Mesendoderm (in vitro differentiated cells): ENCODE results near the gene APMAP.

ENCODE experiments used
- DNase-seq: peaks from one replicate; pipeline ENCODE4 v3.0.0; 2013
- H2AK5ac ChIP-seq: 2 replicates; pipeline ENCODE4 v1.6.1; 2013; ENCODE audit warnings: low read length, inconsistent platforms
- H2BK120ac ChIP-seq: 2 replicates; pipeline ENCODE4 v1.6.1; 2013; ENCODE audit warnings: low read depth, mild to moderate bottlenecking, low read length, moderate library complexity, mixed read lengths
- H2BK15ac ChIP-seq: replicated peaks from 2 replicates; pipeline ENCODE4 v1.6.1; 2013; ENCODE audit warnings: low read depth, mild to moderate bottlenecking, moderate library complexity
- H2BK5ac ChIP-seq: 2 replicates; pipeline ENCODE4 v1.6.1; 2013; ENCODE audit warnings: low read length, inconsistent platforms
- H3K18ac ChIP-seq: 2 replicates; pipeline ENCODE4 v1.6.1; 2013; ENCODE audit warnings: mild to moderate bottlenecking, low read length, mixed read lengths
- H3K23ac ChIP-seq: one replicate; pipeline ENCODE4 v1.6.1; 2013; ENCODE audit warnings: low read length
- H3K27ac ChIP-seq: 2 replicates; pipeline ENCODE4 v1.5.1; 2013; ENCODE audit warnings: low read depth, mild to moderate bottlenecking, inconsistent platforms, low read length, moderate library complexity
- H3K27me3 ChIP-seq: 2 replicates; pipeline ENCODE4 v1.6.1; 2013; ENCODE audit warnings: low read length, control low read depth, mild to moderate bottlenecking, inconsistent platforms; ENCODE audit not compliant: insufficient read depth, poor library complexity
- H3K36me3 ChIP-seq: 2 replicates; pipeline ENCODE4 v1.6.1; 2013; ENCODE audit warnings: low read length, inconsistent platforms; ENCODE audit not compliant: control insufficient read depth, insufficient read depth
- H3K4ac ChIP-seq: one replicate; pipeline ENCODE4 v1.6.1; 2013; ENCODE audit warnings: low read depth, mild to moderate bottlenecking, low read length, moderate library complexity
- H3K4me1 ChIP-seq: 2 replicates; pipeline ENCODE4 v1.6.1; 2013; ENCODE audit warnings: low read depth, low read length, inconsistent platforms; ENCODE audit not compliant: control insufficient read depth
- H3K4me2 ChIP-seq: 2 replicates; pipeline ENCODE4 v1.6.1; 2013; ENCODE audit warnings: low read length
- H3K4me3 ChIP-seq: 2 replicates; pipeline ENCODE4 v1.5.1; 2013; ENCODE audit warnings: mild to moderate bottlenecking, low read length
- H3K56ac ChIP-seq: one replicate; pipeline ENCODE4 v1.6.1; 2013; ENCODE audit warnings: low read length
- H3K79me1 ChIP-seq: 2 replicates; pipeline ENCODE4 v1.6.1; 2013; ENCODE audit warnings: low read length, inconsistent platforms
- H3K79me2 ChIP-seq: 2 replicates; pipeline ENCODE4 v1.6.1; 2013; ENCODE audit warnings: mild to moderate bottlenecking, low read length; ENCODE audit not compliant: control insufficient read depth, insufficient read depth
- H3K9ac ChIP-seq: 2 replicates; pipeline ENCODE4 v1.6.1; 2013; ENCODE audit warnings: low read length, inconsistent platforms
- H4K5ac ChIP-seq: one replicate; pipeline ENCODE4 v1.6.1; 2013; ENCODE audit warnings: low read length
- H4K8ac ChIP-seq: one replicate; pipeline ENCODE4 v1.6.1; 2013; ENCODE audit warnings: low read depth, mild to moderate bottlenecking, control low read depth, low read length, moderate library complexity
- WGBS: extraction: QIAGEN DNeasy Blood & Tissue Kit; methylation state at CpG from one replicate; pipeline ENCODE4 v1.1.7; 2013; ENCODE audit warnings: low lambda C conversion rate, missing lambda C conversion rate; ENCODE audit not compliant: insufficient coverage; ENCODE audit errors: extremely low coverage; 5-methylcytosine and 5-hydroxymethylcytosine counted together

Gene APMAP

GRCh38 chr20:25030007-25030648 lies 37.6 kb upstream of the APMAP start:
- Histone ChIP-seq H2BK120ac (no peak overlapping the region), H3K56ac (no peak overlapping the region), H2BK15ac (no peak overlapping the region), H2AK5ac (no peak overlapping the region), H3K18ac (no peak overlapping the region), H3K79me1 (no peaks in the 10 kb centered on the region), H4K8ac (no peak overlapping the region), H3K9ac (no peak overlapping the region), H3K36me3 (no peaks in the 10 kb centered on the region), H3K79me2 (no peaks in the 10 kb centered on the region), H3K4me3 (no peak overlapping the region), H3K4me2 (no peak overlapping the region), H4K5ac (no peak overlapping the region), H3K27ac (no peak overlapping the region), H3K27me3 (no peaks in the 10 kb centered on the region), H3K4me1 (no peaks in the 10 kb centered on the region), H3K23ac (no peak overlapping the region), H3K4ac (no peak overlapping the region), H2BK5ac (no peak overlapping the region)
- DNase-seq, result no peak
- WGBS, result no CpG with 5 or more reads among the region's 5 CpGs

DNA sequence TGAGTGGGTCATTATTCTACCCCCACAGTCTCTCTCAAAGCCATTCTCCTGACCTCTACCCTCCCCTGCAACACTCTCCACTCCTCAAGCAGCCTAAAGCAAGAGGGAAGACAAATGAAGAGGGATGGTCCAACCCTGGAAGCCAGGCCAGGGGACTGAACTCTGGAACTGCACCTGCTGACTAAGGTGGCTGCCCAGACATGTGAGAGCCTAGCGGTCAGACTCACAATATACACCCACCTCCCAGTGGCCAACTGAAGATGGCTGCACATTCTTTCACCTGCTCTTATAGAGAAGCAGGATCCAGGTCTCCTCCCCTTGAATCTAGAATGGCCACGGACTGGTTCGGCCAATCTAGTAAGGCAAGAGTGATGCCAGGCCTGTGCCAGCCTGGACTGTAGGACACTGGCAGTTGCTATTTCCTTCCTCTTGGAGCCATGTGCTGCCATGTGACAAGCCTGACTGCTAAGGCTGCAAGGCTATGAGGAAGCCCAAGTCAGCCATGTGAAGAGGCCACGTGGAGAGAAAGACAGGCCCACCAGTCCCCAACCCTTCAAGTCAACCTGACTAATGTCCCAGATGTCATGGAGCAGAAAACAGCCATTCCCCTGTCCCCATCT lies 33.5 kb upstream of the APMAP start:
- H3K9ac ChIP-seq, result no peak overlapping the region
- no peaks in the 10 kb centered on the region for H3K79me1 ChIP-seq
- H3K4ac ChIP-seq, result no peak overlapping the region
- H3K4me2 ChIP-seq, result no peak overlapping the region
- H3K79me2 ChIP-seq, result no peaks in the 10 kb centered on the region
- no peak overlapping the region for H2BK5ac ChIP-seq
- H2AK5ac ChIP-seq, result no peak overlapping the region
- H3K4me1 ChIP-seq, result no peaks in the 10 kb centered on the region
- no peak overlapping the region for H2BK120ac ChIP-seq
- no peak overlapping the region for H3K27ac ChIP-seq
- H3K36me3 ChIP-seq, result no peaks in the 10 kb centered on the region
- no peak overlapping the region for H4K5ac ChIP-seq
- no peak overlapping the region for H3K4me3 ChIP-seq
- H4K8ac ChIP-seq, result no peak overlapping the region
- WGBS, result no CpG with 5 or more reads among the region's 4 CpGs
- H3K27me3 ChIP-seq, result no peaks in the 10 kb centered on the region
- no peak overlapping the region for H2BK15ac ChIP-seq
- no peak for DNase-seq
- no peak overlapping the region for H3K56ac ChIP-seq
- no peak overlapping the region for H3K18ac ChIP-seq
- no peak overlapping the region for H3K23ac ChIP-seq

GRCh38 chr20:25025091-25025861 lies 32.7 kb upstream of the APMAP start:
- Histone ChIP-seq H4K8ac (no peak overlapping the region), H3K36me3 (no peaks in the 10 kb centered on the region), H2AK5ac (no peak overlapping the region), H3K4me3 (no peak overlapping the region), H3K9ac (no peak overlapping the region), H3K79me2 (no peaks in the 10 kb centered on the region), H3K23ac (no peak overlapping the region), H3K27me3 (no peaks in the 10 kb centered on the region), H2BK15ac (no peak overlapping the region), H2BK5ac (no peak overlapping the region), H4K5ac (no peak overlapping the region), H3K27ac (no peak overlapping the region), H2BK120ac (no peak overlapping the region), H3K18ac (no peak overlapping the region), H3K4me1 (no peaks in the 10 kb centered on the region), H3K56ac (no peak overlapping the region), H3K4me2 (no peak overlapping the region), H3K4ac (no peak overlapping the region), H3K79me1 (no peaks in the 10 kb centered on the region)
- no peak for DNase-seq
- no CpG with 5 or more reads among the region's 14 CpGs for WGBS

DNA sequence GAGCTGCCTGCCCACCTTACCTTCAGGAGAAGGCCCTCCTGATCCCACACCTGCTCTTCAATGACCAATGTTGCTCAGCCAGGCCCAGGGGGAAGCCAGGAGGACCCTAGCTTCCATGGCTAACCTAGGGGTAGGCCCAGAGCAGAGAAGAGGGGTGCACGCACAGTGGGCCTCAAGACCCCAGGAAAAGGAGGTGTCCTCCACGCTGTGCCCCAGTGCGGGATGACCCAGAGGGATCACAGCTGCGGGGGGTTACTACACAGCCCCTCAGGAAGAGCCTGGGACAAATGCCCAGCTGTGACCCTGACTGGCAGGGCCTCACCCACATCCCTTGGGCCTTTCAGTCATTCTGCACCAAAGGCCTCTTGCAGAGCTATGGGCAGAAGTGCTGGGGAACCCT lies 31.6 kb upstream of the APMAP start:
- Histone ChIP-seq H2BK120ac (no peak overlapping the region), H4K8ac (no peak overlapping the region), H2AK5ac (no peak overlapping the region), H3K4me2 (no peak overlapping the region), H3K4me3 (no peak overlapping the region), H3K9ac (no peak overlapping the region), H3K18ac (no peak overlapping the region), H2BK15ac (no peak overlapping the region), H3K27ac (no peak overlapping the region), H3K36me3 (no peaks in the 10 kb centered on the region), H2BK5ac (no peak overlapping the region), H3K79me2 (no peaks in the 10 kb centered on the region), H4K5ac (no peak overlapping the region), H3K23ac (no peak overlapping the region), H3K79me1 (no peaks in the 10 kb centered on the region), H3K4me1 (no peaks in the 10 kb centered on the region), H3K27me3 (no peaks in the 10 kb centered on the region), H3K4ac (no peak overlapping the region), H3K56ac (no peak overlapping the region)
- no peak for DNase-seq
- WGBS, result no CpG with 5 or more reads among the region's 4 CpGs

DNA sequence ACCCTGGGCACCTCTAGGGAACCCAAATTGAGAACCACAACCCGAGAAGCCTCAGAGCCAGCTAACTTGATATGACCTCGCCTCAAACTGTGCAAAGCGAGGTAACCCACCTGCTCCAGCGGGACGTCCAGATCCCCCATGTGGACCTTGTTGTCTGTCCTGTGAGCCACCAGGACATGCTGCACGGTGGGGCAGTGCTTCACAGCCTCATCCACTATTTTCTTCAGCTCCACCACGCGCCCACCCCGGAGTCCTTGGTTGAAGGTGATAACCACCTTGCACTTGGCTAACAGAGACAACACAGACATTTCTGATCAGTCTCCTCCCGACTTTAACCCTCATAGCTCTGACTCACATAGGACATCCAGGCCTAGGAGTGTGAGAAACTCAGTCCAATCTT lies 30.8 kb upstream of the APMAP start:
- H3K56ac ChIP-seq, result no peak overlapping the region
- no peak overlapping the region for H3K27ac ChIP-seq
- no peak overlapping the region for H4K8ac ChIP-seq
- no peak overlapping the region for H3K23ac ChIP-seq
- H3K36me3 ChIP-seq, result no peaks in the 10 kb centered on the region
- H4K5ac ChIP-seq, result no peak overlapping the region
- H2AK5ac ChIP-seq, result no peak overlapping the region
- no peak overlapping the region for H3K9ac ChIP-seq
- no peaks in the 10 kb centered on the region for H3K27me3 ChIP-seq
- H3K79me2 ChIP-seq, result no peaks in the 10 kb centered on the region
- no peaks in the 10 kb centered on the region for H3K4me1 ChIP-seq
- H2BK120ac ChIP-seq, result no peak overlapping the region
- no peak overlapping the region for H3K4me3 ChIP-seq
- H2BK5ac ChIP-seq, result no peak overlapping the region
- H2BK15ac ChIP-seq, result no peak overlapping the region
- DNase-seq, result no peak
- no peaks in the 10 kb centered on the region for H3K79me1 ChIP-seq
- WGBS, result no CpG with 5 or more reads among the region's 10 CpGs
- no peak overlapping the region for H3K4me2 ChIP-seq
- no peak overlapping the region for H3K18ac ChIP-seq
- no peak overlapping the region for H3K4ac ChIP-seq
